Testis (tissue), 3 donors: ENCODE data around the gene DLG1. TPM values are rescaled to one million over a fixed set of nuclear protein-coding genes. Genes with fewer than 3 reads are reported as not detected.

Experiments used
- DNase-seq: peaks from one replicate; pipeline ENCODE4 v3.0.0-alpha.2; 2019
- H3K27ac ChIP-seq, 2 donors: fragments of 200-600 bp; sonication (generic); one replicate each; pipeline ENCODE4 v1.5.1; 2019
- H3K27me3 ChIP-seq: fragments of 200-600 bp; sonication (generic); one replicate; pipeline ENCODE4 v1.5.1; 2019
- H3K36me3 ChIP-seq: fragments of 200-600 bp; sonication (generic); one replicate; pipeline ENCODE4 v1.5.1; 2017; ENCODE audit warnings: low read depth; ENCODE audit errors: missing control alignments
- H3K4me1 ChIP-seq: fragments of 200-600 bp; sonication (generic); one replicate; pipeline ENCODE4 v1.5.1; 2019
- H3K4me3 ChIP-seq, 2 donors: fragments of 200-600 bp; sonication (generic); one replicate each; pipeline ENCODE4 v1.5.1; 2017 to 2019
- H3K9me3 ChIP-seq: fragments of 200-600 bp; sonication (generic); one replicate; pipeline ENCODE4 v1.5.1; 2017
- CTCF ChIP-seq, 3 experiments: fragments of 450-650 bp in 2 of 3; fragments of 200-600 bp in 1 of 3; sonication (generic) in 1 of 3; IDR thresholded peaks; one replicate each; pipeline ENCODE4 v1.5.1; 2016 to 2019; ENCODE audit warnings: antibody characterized with exemption in 3 of 3, mild to moderate bottlenecking in 2 of 3, moderate library complexity in 1 of 3
- POLR2A ChIP-seq: fragments of 450-650 bp; IDR thresholded peaks from one replicate; pipeline ENCODE4 v1.6.1; 2017; ENCODE audit warnings: antibody characterized with exemption, mild to moderate bottlenecking, moderate library complexity
- WGBS, 2 donors: methylation state at CpG; one replicate each; pipeline ENCODE4 v1.1.5; 2018; 5-methylcytosine and 5-hydroxymethylcytosine counted together
- intact Hi-C: fragments of 100-400 bp; cut with DNase I; formaldehyde crosslinking; loops from one replicate; pipeline ENCODE4 v1.15.1; 2023; ENCODE audit warnings: low total_unique reads
- polyA plus RNA-seq: library from polyadenylated mRNA; stranded (reverse); fragments of 350-450 nt; fragmentation: Illumina TruSeq; extraction: RNeasy Lipid Tissue Mini Kit (QIAGEN cat#74804); gene quantifications from one replicate; pipeline ENCODE4 v1.2.3, GENCODE V29; 2014; ENCODE audit warnings: low read depth, low replicate concordance; ENCODE audit not compliant: insufficient read depth
- total RNA-seq, 2 donors: library from RNA; depleted of rRNA; stranded (reverse); fragments of >200 nt; gene quantifications; one replicate each; pipeline ENCODE4 v1.2.3, GENCODE V29; 2016

DLG1 gene
- total and polyA plus RNA-seq, 3 donors from 2014 or later: 37.4 to 99.4 (median 99.3) TPM

GRCh38 chr3:197011780-197012539 lies 286.5 kb downstream of the DLG1 start:
- intact Hi-C loops: no loop called here
- no peaks in the 10 kb centered on the region for H3K36me3 ChIP-seq
- H3K4me1 ChIP-seq: peaks cover 2% of the 10 kb centered on the region
- H3K9me3 ChIP-seq: no peaks in the 10 kb centered on the region
- H3K27me3 ChIP-seq: no peaks in the 10 kb centered on the region
- no peak overlapping the region for H3K27ac ChIP-seq
- DNase-seq: no peak
- H3K4me3 ChIP-seq: no peak overlapping the region
- 94 to 96% methylated on average over 21 to 25 of the region's 25 CpGs for WGBS, 2 donors
- TF ChIP-seq CTCF (IDR thresholded peaks at IDR 0.05) (no peak), POLR2A (no peak)

GRCh38 chr3:197010556-197011351 lies 287.7 kb downstream of the DLG1 start:
- Histone ChIP-seq H3K27ac (no peak overlapping the region), H3K27me3 (no peaks in the 10 kb centered on the region), H3K36me3 (no peaks in the 10 kb centered on the region), H3K9me3 (no peaks in the 10 kb centered on the region), H3K4me1 (peaks cover 2% of the 10 kb centered on the region), H3K4me3 (no peak overlapping the region)
- no peak for DNase-seq
- intact Hi-C loops: no loop called here
- 78 to 82% methylated on average over 12 to 30 of the region's 30 CpGs for WGBS, 2 donors
- TF ChIP-seq CTCF (IDR thresholded peaks at IDR 0.05) (no peak), POLR2A (no peak)

GRCh38 chr3:197009532-197010019 lies 288.8 kb downstream of the DLG1 start:
- Histone ChIP-seq H3K4me1 (peaks cover 2% of the 10 kb centered on the region), H3K4me3 (no peak overlapping the region), H3K27me3 (no peaks in the 10 kb centered on the region), H3K9me3 (no peaks in the 10 kb centered on the region), H3K36me3 (no peaks in the 10 kb centered on the region), H3K27ac (no peak overlapping the region)
- TF ChIP-seq CTCF (IDR thresholded peaks at IDR 0.05): no peak
- no peak for TF ChIP-seq POLR2A
- intact Hi-C loops: loop anchor here (10.0 kb wide), 1 partner anchor 175 kb away; no protein-coding TSS in a partner anchor
- DNase-seq: no peak
- WGBS, 2 donors: 76 to 84% methylated on average over 4 to 20 of the region's 20 CpGs

GRCh38 chr3:197008436-197009209 lies 289.8 kb downstream of the DLG1 start:
- 87 to 88% methylated on average over 20 to 27 of the region's 27 CpGs for WGBS, 2 donors
- H3K4me1 ChIP-seq: peaks cover 4% of the 10 kb centered on the region
- H3K9me3 ChIP-seq: no peaks in the 10 kb centered on the region
- H3K27ac ChIP-seq: no peak overlapping the region
- intact Hi-C loops: loop anchor here (10.0 kb wide), 1 partner anchor 176 kb away; no protein-coding TSS in a partner anchor
- no peak overlapping the region for H3K4me3 ChIP-seq
- TF ChIP-seq POLR2A (no peak), CTCF (IDR thresholded peaks at IDR 0.05) (no peak)
- H3K27me3 ChIP-seq: no peaks in the 10 kb centered on the region
- no peaks in the 10 kb centered on the region for H3K36me3 ChIP-seq
- DNase-seq: no peak
